HEK293 (cell line): ENCODE measurements around the gene WASF2.

Experiments used
- AEBP2 ChIP-seq: fragments of 450-650 bp; formaldehyde crosslinking; IDR thresholded peaks from 2 replicates; pipeline ENCODE4 v1.5.1; 2016; ENCODE audit warnings: missing biosample characterization, missing genetic modification characterization, borderline replicate concordance
- ATF2 ChIP-seq: fragments of 450-650 bp; formaldehyde crosslinking; IDR thresholded peaks from 2 replicates; pipeline ENCODE4 v1.5.1; 2016; ENCODE audit warnings: missing biosample characterization, missing genetic modification characterization, low read depth
- BCL6B ChIP-seq: fragments of 450-650 bp; formaldehyde crosslinking; IDR thresholded peaks from 2 replicates; pipeline ENCODE4 v1.5.1; 2017; ENCODE audit warnings: missing biosample characterization, missing genetic modification characterization
- GLI2 ChIP-seq: fragments of 450-650 bp; formaldehyde crosslinking; IDR thresholded peaks from 2 replicates; pipeline ENCODE4; 2017; ENCODE audit warnings: missing biosample characterization, missing genetic modification characterization, low read depth, borderline replicate concordance
- INSM2 ChIP-seq: fragments of 450-650 bp; formaldehyde crosslinking; IDR thresholded peaks from 2 replicates; pipeline ENCODE4 v1.5.1; 2016; ENCODE audit warnings: missing biosample characterization, missing genetic modification characterization
- KLF16 ChIP-seq: fragments of 450-650 bp; formaldehyde crosslinking; IDR thresholded peaks from 2 replicates; pipeline ENCODE4 v1.5.1; 2017; ENCODE audit warnings: missing biosample characterization, missing genetic modification characterization
- KLF8 ChIP-seq: fragments of 450-650 bp; formaldehyde crosslinking; IDR thresholded peaks from 2 replicates; pipeline ENCODE4 v1.5.1; 2016; ENCODE audit warnings: missing biosample characterization, missing genetic modification characterization
- MYNN ChIP-seq: fragments of 450-650 bp; formaldehyde crosslinking; IDR thresholded peaks from 2 replicates; pipeline ENCODE4 v1.5.1; 2016; ENCODE audit warnings: missing biosample characterization, missing genetic modification characterization, borderline replicate concordance
- OVOL3 ChIP-seq: fragments of 450-650 bp; formaldehyde crosslinking; IDR thresholded peaks from 2 replicates; pipeline ENCODE4 v1.5.1; 2016; ENCODE audit warnings: missing biosample characterization, missing genetic modification characterization
- RBAK ChIP-seq: fragments of 450-650 bp; formaldehyde crosslinking; IDR thresholded peaks from 2 replicates; pipeline ENCODE4 v1.5.1; 2016; ENCODE audit warnings: missing biosample characterization, missing genetic modification characterization
- SALL2 ChIP-seq: fragments of 450-650 bp; formaldehyde crosslinking; IDR thresholded peaks from 2 replicates; pipeline ENCODE4 v1.5.0; 2017; ENCODE audit warnings: missing biosample characterization, mild to moderate bottlenecking, missing genetic modification characterization, borderline replicate concordance
- SETDB1 ChIP-seq: IDR thresholded peaks from one replicate; pipeline ENCODE4 v1.6.1; 2017; ENCODE audit warnings: mild to moderate bottlenecking, low read length, moderate library complexity, mixed read lengths; ENCODE audit not compliant: insufficient read length
- ZBTB44 ChIP-seq: fragments of 450-650 bp; IDR thresholded peaks from 2 replicates; pipeline ENCODE4 v1.5.1; 2018; ENCODE audit warnings: missing biosample characterization, mild to moderate bottlenecking, missing genetic modification characterization
- ZFP37 ChIP-seq: fragments of 450-650 bp; formaldehyde crosslinking; IDR thresholded peaks from 2 replicates; pipeline ENCODE4 v1.5.1; 2016; ENCODE audit warnings: missing biosample characterization, missing genetic modification characterization
- ZFP41 ChIP-seq: fragments of 450-650 bp; formaldehyde crosslinking; IDR thresholded peaks from 2 replicates; pipeline ENCODE4 v1.5.1; 2016; ENCODE audit warnings: missing biosample characterization, missing genetic modification characterization, borderline replicate concordance
- ZNF223 ChIP-seq: fragments of 450-650 bp; formaldehyde crosslinking; IDR thresholded peaks from 2 replicates; pipeline ENCODE4 v1.5.1; 2016; ENCODE audit warnings: missing biosample characterization, missing genetic modification characterization
- ZNF248 ChIP-seq: fragments of 450-650 bp; formaldehyde crosslinking; IDR thresholded peaks from 2 replicates; pipeline ENCODE4 v1.5.1; 2017; ENCODE audit warnings: missing biosample characterization, missing genetic modification characterization
- ZNF311 ChIP-seq: fragments of 450-650 bp; formaldehyde crosslinking; IDR thresholded peaks from 2 replicates; pipeline ENCODE4 v1.5.1; 2017; ENCODE audit warnings: missing biosample characterization, missing genetic modification characterization, borderline replicate concordance
- ZNF335 ChIP-seq: fragments of 450-650 bp; formaldehyde crosslinking; conservative IDR thresholded peaks from 2 replicates; pipeline ENCODE4 v1.5.1; 2016; ENCODE audit warnings: missing biosample characterization, missing genetic modification characterization
- ZNF350 ChIP-seq: fragments of 450-650 bp; formaldehyde crosslinking; IDR thresholded peaks from 2 replicates; pipeline ENCODE4 v1.5.0; 2017; ENCODE audit warnings: missing biosample characterization, mild to moderate bottlenecking, missing genetic modification characterization
- ZNF391 ChIP-seq: fragments of 450-650 bp; formaldehyde crosslinking; IDR thresholded peaks from 2 replicates; pipeline ENCODE4 v1.5.1; 2016; ENCODE audit warnings: low read depth, missing biosample characterization, missing genetic modification characterization, borderline replicate concordance
- ZNF501 ChIP-seq: fragments of 450-650 bp; formaldehyde crosslinking; IDR thresholded peaks from 2 replicates; pipeline ENCODE4 v1.5.1; 2016; ENCODE audit warnings: missing biosample characterization, missing genetic modification characterization
- ZNF510 ChIP-seq: fragments of 450-650 bp; formaldehyde crosslinking; IDR thresholded peaks from 2 replicates; pipeline ENCODE4 v1.5.1; 2018; ENCODE audit warnings: mild to moderate bottlenecking, missing genetic modification characterization, missing biosample characterization; ENCODE audit not compliant: insufficient replicate concordance
- ZNF548 ChIP-seq: fragments of 450-650 bp; formaldehyde crosslinking; IDR thresholded peaks from 2 replicates; pipeline ENCODE4 v1.5.1; 2016; ENCODE audit warnings: missing biosample characterization, missing genetic modification characterization
- ZNF549 ChIP-seq: fragments of 450-650 bp; IDR thresholded peaks from 2 replicates; pipeline ENCODE4 v1.5.1; 2018; ENCODE audit warnings: missing biosample characterization, missing genetic modification characterization, mild to moderate bottlenecking, inconsistent platforms, moderate library complexity
- ZNF555 ChIP-seq: fragments of 450-650 bp; formaldehyde crosslinking; conservative IDR thresholded peaks from 2 replicates; pipeline ENCODE4 v1.5.1; 2017; ENCODE audit warnings: missing biosample characterization, mild to moderate bottlenecking, missing genetic modification characterization, inconsistent platforms
- ZNF571 ChIP-seq: fragments of 450-650 bp; formaldehyde crosslinking; IDR thresholded peaks from 2 replicates; pipeline ENCODE4 v1.5.0; 2017; ENCODE audit warnings: missing biosample characterization, missing genetic modification characterization
- ZNF580 ChIP-seq: fragments of 450-650 bp; formaldehyde crosslinking; IDR thresholded peaks from 2 replicates; pipeline ENCODE4 v1.5.1; 2016; ENCODE audit warnings: missing biosample characterization, missing genetic modification characterization
- ZNF610 ChIP-seq: fragments of 450-650 bp; formaldehyde crosslinking; IDR thresholded peaks from 2 replicates; pipeline ENCODE4 v1.5.1; 2016; ENCODE audit warnings: missing biosample characterization, missing genetic modification characterization, borderline replicate concordance
- ZNF677 ChIP-seq: fragments of 450-650 bp; IDR thresholded peaks from 2 replicates; pipeline ENCODE4 v1.5.0; 2018; ENCODE audit warnings: missing biosample characterization, mild to moderate bottlenecking, missing genetic modification characterization, moderate library complexity
- ZNF777 ChIP-seq: fragments of 450-650 bp; formaldehyde crosslinking; IDR thresholded peaks from 2 replicates; pipeline ENCODE4 v1.5.1; 2017; ENCODE audit warnings: missing biosample characterization, missing genetic modification characterization, borderline replicate concordance
- ZNF785 ChIP-seq: fragments of 450-650 bp; formaldehyde crosslinking; IDR thresholded peaks from 2 replicates; pipeline ENCODE4 v1.5.1; 2016; ENCODE audit warnings: missing biosample characterization, missing genetic modification characterization
- ZSCAN30 ChIP-seq: fragments of 450-650 bp; IDR thresholded peaks from 2 replicates; pipeline ENCODE4 v1.5.1; 2018; ENCODE audit warnings: missing biosample characterization, mild to moderate bottlenecking, missing genetic modification characterization, moderate library complexity

Gene WASF2

GRCh38 chr1:27489973-27490741 lies at the start of gene WASF2 (continued):
- TF ChIP-seq GLI2 (tag by site-specific recombination): no peak
- no peak; the same call in 1 of the 2 replicates for TF ChIP-seq ZBTB44 (tag by site-specific recombination)
- TF ChIP-seq ZNF677 (tag by site-specific recombination): no peak
- TF ChIP-seq ZNF610 (tag by site-specific recombination): no peak
- TF ChIP-seq ZNF571 (tag by site-specific recombination): no peak
- no peak for TF ChIP-seq ZNF580 (tag by site-specific recombination)
- no peak for TF ChIP-seq ZNF785
- peak; percentile 84; the same call in 1 of the 2 replicates for TF ChIP-seq ZNF391
- no peak for TF ChIP-seq ZNF510 (tag by site-specific recombination)
- peak; percentile 58; the same call in 1 of the 2 replicates for TF ChIP-seq KLF16
- no peak for TF ChIP-seq MYNN
- TF ChIP-seq ZNF223 (tag by site-specific recombination): no peak
- TF ChIP-seq ZNF501 (tag by site-specific recombination): peak; percentile 58
- no peak for TF ChIP-seq ZNF555 (tag by site-specific recombination)
- TF ChIP-seq ZFP37 (tag by site-specific recombination): no peak
- TF ChIP-seq KLF8 (tag by site-specific recombination): peak; percentile 99
- no peak for TF ChIP-seq ZNF777 (tag by site-specific recombination)
- TF ChIP-seq ZNF350 (tag by site-specific recombination): no peak
- no peak for TF ChIP-seq ATF2 (tag by site-specific recombination)
- TF ChIP-seq OVOL3 (tag by site-specific recombination): no peak
- no peak for TF ChIP-seq RBAK (tag by site-specific recombination)
- TF ChIP-seq BCL6B (tag by site-specific recombination): no peak
- TF ChIP-seq ZSCAN30: peak; percentile 55; the same call in 1 of the 2 replicates
- TF ChIP-seq ZNF549 (tag by site-specific recombination): no peak
- TF ChIP-seq ZNF548 (tag by site-specific recombination): no peak
- peak; percentile 56 for TF ChIP-seq ZNF335
- no peak for TF ChIP-seq SALL2 (tag by site-specific recombination)
- no peak for TF ChIP-seq ZNF311 (tag by site-specific recombination)
- no peak for TF ChIP-seq INSM2
- TF ChIP-seq SETDB1: peak; percentile 23
- TF ChIP-seq ZNF248 (tag by site-specific recombination): no peak
- TF ChIP-seq AEBP2 (tag by site-specific recombination): no peak
- no peak for TF ChIP-seq ZFP41 (tag by site-specific recombination)
